ENCODE data around the gene TGM6.
"Not testable (repeated sequence)": the region's sequence is repeated elsewhere in the genome, so short reads cannot be mapped to it uniquely, and the experiment has no call there.

The TGM6 gene

DNA sequence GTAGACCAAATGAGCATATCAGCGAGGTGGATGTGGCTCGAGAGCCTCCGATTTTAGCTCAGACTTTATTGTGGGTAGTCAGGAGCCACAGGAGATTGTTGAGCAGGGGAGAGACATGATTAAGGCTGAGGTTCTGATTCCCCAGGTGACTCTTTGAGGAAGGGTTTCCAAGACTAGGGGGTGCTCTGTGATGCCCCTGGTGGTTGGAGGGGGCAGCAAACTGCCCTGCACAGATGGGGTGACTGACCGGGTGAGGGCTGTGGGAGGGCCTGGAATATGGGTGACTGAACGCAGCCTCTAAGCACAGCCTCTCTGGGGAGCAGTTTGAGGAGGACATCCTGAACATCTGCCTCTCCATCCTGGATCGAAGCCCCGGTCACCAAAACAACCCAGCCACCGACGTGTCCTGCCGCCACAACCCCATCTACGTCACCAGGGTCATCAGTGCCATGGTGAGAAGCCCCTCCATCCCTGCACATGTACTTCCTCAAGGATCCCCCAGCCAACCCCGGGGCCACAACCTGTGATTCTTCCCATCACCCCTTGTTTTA is 17.0 kb downstream of the TGM6 start:
- DNase-seq (ENCODE audit: extremely low read depth in 1 of 2, low read depth in 1 of 2) = no peak

DNA sequence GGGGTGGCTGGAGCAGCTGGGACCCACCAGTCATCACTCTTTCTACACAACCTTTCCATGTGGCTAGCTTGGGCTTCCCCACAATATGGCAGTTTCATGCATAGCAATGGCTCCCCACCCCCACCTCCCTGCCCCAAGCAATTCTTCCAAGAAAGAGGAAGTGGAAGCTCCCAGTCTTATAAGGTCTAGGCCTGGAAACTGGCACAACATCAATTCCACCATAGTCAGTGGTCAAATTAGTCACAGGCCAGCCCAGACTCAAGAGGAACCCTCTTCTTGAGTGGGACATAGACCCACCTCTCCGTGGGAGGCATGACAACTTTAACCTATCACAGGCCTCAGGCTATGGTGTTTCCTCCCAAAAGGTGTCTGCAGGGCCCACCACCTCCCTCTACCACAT is 17.7 kb downstream of the TGM6 start:
- no peak for DNase-seq (ENCODE audit: extremely low read depth in 1 of 2, low read depth in 1 of 2)

DNA sequence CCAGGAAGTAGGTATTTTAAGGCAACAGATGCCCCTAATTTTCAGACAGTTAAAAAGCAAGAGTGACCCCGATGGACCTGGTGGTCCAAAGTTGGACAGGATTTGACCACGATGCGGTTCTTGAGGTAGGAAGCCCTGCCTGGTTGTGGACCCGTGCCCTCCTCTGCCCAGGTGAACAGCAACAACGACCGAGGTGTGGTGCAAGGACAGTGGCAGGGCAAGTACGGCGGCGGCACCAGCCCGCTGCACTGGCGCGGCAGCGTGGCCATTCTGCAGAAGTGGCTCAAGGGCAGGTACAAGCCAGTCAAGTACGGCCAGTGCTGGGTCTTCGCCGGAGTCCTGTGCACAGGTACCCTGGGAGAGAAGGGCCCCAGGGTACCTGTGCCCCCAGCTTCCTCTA is 18.7 kb downstream of the TGM6 start:
- no peak for DNase-seq (ENCODE audit: extremely low read depth in 1 of 2, low read depth in 1 of 2)

DNA sequence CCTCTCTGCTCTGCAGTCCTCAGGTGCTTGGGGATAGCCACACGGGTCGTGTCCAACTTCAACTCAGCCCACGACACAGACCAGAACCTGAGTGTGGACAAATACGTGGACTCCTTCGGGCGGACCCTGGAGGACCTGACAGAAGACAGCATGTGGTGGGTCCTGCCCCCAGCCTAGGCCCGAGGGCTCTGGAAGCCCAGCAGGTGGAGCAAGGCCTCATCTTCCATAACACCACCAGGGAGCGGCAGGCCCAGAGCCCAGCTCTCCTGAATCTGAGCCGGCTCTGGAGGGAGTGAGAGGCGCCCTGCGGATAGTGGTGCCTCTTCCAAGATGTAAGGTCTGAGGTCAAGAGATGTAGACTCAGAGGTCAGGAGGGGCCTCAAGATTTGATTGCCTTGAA is 19.6 kb downstream of the TGM6 start:
- DNase-seq (ENCODE audit: extremely low read depth in 1 of 2, low read depth in 1 of 2) = no peak

DNA sequence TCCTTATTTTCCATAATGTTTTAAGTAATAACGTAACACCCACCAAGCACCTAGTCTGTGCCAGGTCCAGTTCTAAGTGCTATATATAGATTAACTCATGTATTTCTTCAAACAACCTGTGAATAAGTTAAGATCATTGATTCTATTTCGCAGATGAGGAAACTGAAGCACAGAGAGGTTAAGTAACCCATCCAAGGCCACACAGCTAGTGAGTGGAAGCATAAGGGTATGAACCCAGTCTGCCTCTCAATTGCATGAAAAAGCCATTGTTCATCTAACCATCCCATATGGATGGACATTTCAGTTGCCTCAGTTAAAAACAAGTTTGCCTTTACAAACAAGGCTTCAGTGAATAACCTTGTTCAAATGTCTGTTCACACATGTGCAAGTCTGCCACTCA is 20.8 kb downstream of the TGM6 start:
- no peak for DNase-seq (ENCODE audit: extremely low read depth in 1 of 2, low read depth in 1 of 2)

DNA sequence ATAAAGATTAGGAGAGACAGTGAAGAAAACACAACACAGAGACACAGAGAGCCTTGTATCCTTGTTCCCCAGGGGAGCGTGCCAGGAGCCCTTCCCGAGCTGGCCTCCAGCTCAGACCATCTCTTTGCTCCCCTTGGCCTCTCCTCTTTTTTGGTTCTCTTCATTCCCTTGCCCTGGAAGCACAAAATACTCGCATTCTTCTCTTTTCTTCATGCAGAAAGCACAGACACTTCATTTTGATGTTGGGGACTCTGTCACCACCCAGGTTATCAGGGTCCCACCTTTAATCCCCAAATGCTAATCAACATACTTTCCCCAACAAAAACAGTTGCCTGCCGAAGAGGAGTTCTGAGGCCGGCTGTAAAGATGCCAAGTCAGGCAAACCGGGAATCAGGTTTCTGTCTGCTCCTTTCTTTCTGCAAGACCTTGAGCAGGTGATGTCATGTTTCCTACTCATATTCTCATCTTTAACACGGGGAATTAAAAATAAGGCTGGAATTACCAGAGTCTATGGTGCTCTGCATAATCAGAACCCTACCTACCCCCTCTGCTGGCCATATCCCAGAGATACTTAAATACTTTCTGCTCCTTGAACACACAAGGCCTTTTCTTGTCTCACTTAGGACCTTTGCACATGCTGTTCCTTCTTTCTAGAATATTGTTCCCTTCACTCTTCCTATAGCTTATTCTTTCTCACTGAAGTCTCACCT is 21.7 kb downstream of the TGM6 start:
- no peak for DNase-seq (ENCODE audit: extremely low read depth in 1 of 2, low read depth in 1 of 2)

DNA sequence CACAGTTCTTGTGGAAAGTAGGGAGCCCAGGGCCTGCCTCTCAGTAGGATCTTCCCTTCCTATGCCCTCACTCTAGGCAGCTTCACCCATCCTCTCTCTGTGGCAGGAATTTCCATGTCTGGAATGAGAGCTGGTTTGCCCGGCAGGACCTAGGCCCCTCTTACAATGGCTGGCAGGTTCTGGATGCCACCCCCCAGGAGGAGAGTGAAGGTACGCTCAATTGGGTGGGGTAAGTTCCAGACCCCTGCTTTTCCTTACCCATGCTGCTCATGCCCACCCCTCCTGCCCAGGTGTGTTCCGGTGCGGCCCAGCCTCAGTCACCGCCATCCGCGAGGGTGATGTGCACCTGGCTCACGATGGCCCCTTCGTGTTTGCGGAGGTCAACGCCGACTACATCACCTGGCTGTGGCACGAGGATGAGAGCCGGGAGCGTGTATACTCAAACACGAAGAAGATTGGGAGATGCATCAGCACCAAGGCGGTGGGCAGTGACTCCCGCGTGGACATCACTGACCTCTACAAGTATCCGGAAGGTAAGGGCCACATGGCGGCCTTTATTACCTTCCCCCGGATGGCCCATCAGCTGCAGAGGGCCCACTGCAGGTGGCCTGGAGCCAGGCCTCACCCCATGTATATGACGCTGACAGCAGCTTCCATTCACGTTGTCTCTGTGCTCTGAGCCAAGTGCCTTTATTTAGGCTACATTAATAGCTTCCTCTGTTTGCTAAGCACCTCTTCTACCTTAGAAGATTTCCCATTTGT is 22.8 kb downstream of the TGM6 start:
- no peak for DNase-seq (ENCODE audit: extremely low read depth in 1 of 2, low read depth in 1 of 2)

DNA sequence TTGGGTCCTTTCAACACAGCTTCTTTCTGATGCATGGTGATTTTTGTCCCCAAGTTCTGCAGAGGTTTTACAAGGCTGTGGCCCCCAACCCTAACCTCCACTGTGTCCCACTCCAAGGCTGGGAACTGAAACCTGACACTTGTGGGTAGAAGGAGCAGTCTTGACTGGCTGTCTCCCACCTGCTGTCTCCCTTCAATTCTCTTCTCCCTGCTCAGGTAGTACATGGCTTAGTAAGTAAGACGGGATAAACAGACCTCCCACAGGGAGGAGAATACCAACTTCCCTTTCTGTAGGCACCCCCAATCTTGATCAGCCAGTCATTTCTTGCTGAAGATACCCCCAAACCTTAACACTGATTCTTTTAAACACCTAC is 25.0 kb downstream of the TGM6 start:
- no peak for DNase-seq (ENCODE audit: extremely low read depth in 1 of 2, low read depth in 1 of 2)

DNA sequence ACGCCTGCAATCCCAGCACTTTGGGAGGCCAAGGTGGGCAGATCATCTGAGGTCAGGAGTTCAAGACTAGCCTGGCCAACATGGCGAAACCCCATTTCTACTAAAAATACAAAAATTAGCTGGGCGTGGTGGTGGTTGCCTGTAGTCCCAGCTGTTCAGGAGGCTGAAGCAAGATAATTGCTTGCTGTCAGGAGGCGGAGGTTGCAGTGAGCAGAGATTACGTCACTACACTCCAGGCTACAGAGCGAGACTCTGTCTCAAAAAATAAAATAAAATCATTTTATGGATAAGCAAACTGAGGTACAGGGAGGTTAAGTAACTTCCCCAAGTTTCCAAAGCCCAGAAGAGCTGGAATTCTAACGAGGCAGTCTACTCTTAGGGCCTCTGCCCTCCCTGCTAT is 26.7 kb downstream of the TGM6 start:
- DNase-seq (ENCODE audit: extremely low read depth in 1 of 2, low read depth in 1 of 2) = not testable (repeated sequence)

DNA sequence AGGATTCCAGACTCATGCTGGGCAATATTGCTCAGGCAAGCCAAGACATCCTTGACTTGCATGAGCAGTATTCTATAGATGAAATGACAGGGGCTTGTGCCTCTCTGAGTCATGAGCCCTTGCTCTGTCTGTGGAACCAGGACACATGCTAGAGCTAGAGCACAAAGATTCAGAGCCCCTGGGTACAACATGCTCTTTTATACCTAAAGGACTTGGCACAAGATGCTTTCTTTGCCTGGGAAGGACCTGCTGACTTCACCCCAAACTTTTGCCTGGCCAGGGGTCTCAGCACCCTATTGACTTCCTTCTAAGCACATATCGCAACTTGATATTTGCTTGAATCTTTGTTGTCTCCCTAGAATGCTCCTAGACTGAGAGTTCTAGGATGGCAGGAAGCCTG is 27.4 kb downstream of the TGM6 start:
- no peak for DNase-seq (ENCODE audit: extremely low read depth in 1 of 2, low read depth in 1 of 2)

DNA sequence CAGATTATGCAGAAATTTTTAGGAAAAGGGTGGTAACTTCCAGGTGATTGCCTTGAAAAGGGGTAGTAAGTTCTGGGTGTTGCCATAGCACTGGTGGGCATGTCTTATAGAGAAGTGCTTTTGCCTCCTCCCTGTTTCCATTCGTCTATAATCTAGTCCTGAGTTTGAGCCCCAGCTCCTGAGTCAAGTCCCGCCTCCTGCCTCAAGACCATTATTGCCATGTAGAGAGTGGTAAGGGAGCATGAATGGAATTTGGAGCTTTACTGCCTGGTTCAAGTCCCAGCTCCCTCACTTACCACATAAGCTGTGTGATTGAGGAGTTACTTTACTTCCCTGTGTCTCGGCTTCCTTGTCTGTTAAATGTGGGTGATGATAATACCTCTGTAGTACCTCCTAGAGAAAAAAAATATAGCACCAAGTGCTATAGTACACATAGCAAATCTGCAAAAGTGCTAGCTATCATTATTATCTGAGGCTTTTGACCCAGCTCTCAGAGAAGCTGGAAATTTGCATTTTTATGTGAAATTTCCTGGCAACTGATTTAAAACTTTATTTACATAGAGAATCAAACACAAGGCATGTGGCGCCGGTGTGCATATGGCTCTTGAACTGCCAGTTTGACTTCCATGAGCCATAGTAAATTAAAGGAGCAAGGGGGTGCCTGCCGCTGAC is 36.0 kb downstream of the TGM6 start:
- DNase-seq (ENCODE audit: extremely low read depth in 1 of 2, low read depth in 1 of 2) = no peak

DNA sequence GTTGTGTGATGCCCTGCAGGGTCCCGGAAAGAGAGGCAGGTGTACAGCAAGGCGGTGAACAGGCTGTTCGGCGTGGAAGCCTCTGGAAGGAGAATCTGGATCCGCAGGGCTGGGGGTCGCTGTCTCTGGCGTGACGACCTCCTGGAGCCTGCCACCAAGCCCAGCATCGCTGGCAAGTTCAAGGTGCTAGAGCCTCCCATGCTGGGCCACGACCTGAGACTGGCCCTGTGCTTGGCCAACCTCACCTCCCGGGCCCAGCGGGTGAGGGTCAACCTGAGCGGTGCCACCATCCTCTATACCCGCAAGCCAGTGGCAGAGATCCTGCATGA is 36.5 kb downstream of the TGM6 start:
- DNase-seq (ENCODE audit: extremely low read depth in 1 of 2, low read depth in 1 of 2) = no peak

DNA sequence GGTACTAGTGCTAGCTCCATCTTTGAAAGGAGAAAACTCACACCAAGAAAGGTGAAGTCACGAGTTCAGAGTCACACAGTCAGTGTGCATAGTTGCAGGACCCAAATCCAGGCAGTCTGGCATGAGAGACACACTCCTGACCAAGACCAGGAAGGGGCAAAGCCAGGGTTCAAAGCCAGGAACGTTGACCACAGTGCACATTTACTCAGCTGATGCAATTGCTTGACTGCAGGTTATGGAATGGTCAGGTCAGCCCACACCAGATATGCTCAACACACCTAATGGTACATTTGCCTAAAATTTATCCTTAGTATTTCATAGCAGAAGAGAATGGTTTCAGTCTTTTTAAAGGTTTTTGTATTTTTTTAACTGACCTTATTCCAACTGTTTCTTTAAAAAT is 37.7 kb downstream of the TGM6 start:
- DNase-seq (ENCODE audit: extremely low read depth in 1 of 2, low read depth in 1 of 2) = no peak

DNA sequence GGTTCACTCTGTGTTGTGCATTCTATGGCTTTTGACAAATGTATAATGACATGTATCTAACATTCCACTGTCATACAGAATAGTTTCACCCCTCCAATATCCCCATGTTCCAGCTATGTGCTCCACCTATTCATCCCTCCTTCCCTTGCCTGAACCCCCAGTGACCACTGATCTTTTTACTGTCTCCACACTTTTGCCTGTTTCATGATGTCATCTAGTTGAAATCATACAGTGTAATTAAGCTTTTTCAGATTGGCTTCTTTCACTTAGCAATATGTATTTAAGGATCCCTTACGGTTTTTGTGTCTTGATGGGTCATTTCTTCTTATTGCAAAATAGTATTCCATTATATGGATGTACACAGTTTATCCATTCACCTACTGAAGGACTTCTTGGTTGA is 39.8 kb downstream of the TGM6 start:
- no peak for DNase-seq (ENCODE audit: extremely low read depth in 1 of 2, low read depth in 1 of 2)

DNA sequence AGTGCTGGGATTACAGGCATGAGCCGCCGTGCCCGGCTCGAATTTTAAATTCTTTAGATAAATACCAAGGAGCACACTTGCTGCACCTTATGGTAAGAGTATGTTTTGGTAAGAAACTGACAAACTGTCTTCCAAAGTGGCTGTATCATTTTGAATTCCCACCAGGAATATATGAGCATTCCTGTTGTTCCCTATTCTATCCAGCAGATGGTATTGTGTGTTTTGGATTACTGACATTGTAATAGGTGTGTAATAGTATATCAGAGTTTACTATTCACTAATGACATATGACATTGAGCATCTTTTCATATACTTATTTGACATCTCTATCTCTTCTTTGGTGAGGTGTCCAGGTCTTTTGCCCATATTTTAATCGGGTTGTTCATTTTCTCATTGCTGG is 40.5 kb downstream of the TGM6 start:
- DNase-seq (ENCODE audit: extremely low read depth in 1 of 2, low read depth in 1 of 2) = no peak

DNA sequence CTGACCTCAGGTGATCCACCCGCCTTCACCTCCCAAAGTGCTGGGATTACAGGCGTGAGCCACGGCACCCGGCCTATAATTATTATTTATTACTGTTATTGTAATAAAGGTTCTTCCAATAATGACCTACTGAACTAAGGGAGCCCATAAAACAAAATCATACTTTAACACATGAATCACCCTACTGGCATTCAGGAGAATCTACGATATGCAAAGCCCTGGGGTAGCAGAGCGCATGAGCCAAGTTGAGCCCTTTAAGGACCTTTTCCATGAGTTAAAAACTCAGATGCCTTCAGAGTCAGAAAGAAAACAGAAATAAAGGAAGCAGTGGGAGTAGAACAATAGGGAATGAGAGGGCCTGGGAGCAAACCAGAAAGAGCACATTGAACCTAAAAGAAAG is 48.4 kb downstream of the TGM6 start:
- DNase-seq (ENCODE audit: extremely low read depth in 1 of 2, low read depth in 1 of 2) = no peak

DNA sequence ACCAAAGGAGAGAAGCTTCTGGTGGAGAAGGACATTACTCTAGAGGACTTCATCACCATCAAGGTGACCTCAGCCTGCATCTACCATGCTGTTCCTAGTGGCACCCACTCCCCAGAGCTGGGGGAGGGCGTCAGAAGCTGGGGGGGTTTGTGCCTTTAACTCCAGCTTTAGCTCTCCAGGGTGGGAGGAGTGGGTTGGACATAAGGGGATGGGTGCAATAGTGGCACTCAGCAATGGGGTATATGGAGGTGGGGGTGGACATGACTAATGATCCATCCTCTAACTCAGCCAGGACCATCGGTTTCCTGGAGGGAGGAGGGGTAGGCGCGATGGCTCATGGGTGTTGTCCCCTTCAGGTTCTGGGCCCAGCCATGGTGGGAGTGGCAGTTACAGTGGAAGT is 49.8 kb downstream of the TGM6 start:
- no peak for DNase-seq (ENCODE audit: extremely low read depth in 1 of 2, low read depth in 1 of 2)

DNA sequence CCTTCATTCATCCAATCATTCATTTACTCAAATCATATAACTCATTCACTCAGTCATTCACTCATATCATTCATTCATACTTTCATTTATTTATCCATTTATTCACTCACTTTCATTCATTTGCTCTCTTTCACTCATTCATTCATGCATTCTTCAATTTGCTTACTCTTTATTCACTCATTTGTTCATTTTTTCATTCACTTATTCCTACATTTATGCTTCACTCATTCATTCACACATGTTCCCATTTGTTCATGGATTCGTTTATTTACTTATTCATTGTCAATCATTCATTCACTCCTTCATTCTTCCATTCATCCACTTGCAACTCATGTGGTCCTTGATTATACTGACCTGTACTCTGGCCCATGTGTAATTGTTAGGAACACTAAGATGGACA is 50.5 kb downstream of the TGM6 start:
- DNase-seq (ENCODE audit: extremely low read depth in 1 of 2, low read depth in 1 of 2) = no peak

DNA sequence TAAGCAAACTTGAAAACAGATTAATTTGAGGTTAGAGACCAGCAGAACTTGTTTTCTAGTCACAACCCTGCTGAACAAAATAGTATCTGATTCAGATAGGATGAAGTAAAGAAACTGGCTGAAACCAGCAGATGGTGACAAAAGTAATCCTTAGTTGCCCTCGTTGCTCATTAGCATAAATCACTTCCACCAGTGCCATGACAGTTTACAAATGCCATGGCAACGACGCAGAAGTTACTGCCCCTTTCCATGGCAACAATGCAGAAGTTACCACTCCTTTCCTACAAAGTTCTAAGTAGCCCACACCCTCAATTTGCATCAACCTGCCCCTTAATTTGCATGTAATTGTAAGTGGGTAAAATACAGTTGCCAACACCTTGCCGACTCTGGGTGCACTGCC is 66.1 kb downstream of the TGM6 start:
- DNase-seq (ENCODE audit: extremely low read depth in 1 of 2, low read depth in 1 of 2) = no peak

DNA sequence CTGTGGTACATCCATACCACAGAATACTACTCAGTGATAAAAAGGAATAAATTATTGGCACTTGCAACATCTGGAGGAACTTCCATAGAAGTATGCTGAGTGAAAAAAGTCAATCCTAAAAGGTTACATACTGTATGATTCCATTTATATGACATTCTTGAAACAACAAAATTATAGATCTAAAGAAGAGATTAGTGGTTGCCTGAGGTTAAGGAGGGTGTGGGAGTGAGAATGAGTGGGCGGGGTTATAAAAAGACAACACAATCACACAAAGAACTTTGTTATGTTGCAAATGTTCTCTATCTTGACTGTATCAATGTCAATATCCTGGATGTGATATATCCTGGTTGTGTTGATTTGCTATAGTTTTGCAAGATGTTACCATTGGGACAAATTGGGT is 68.7 kb downstream of the TGM6 start:
- DNase-seq (ENCODE audit: extremely low read depth in 1 of 2, low read depth in 1 of 2) = no peak

DNA sequence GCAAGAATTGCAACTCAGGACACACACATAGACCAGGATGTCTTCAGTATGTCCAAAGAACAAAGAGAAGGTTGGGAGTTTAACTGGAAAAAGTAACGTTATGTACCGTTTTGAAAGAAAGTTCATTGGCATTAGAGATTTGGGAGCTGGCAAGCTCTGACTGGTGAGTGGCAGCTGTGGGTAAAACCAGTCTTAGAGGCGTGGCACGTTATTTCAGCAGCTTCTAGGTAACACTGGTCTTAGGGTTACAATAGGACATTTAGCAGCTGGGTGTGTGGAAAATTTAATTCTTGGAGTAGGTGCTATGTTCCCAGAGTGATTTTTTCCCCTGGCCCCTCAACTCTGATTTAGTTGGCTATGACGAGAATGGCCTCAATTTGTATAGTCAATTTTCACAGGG is 70.7 kb downstream of the TGM6 start:
- no peak for DNase-seq (ENCODE audit: extremely low read depth in 1 of 2, low read depth in 1 of 2)
